Measurements from ENCODE around the gene SIVA1. TPM values are rescaled to one million over a fixed set of nuclear protein-coding genes. Genes with fewer than 3 reads are reported as not detected.

The SIVA1 gene
- total and polyA plus RNA-seq, 9 donors, result 2.4 to 385 (median 91.6) TPM

DNA sequence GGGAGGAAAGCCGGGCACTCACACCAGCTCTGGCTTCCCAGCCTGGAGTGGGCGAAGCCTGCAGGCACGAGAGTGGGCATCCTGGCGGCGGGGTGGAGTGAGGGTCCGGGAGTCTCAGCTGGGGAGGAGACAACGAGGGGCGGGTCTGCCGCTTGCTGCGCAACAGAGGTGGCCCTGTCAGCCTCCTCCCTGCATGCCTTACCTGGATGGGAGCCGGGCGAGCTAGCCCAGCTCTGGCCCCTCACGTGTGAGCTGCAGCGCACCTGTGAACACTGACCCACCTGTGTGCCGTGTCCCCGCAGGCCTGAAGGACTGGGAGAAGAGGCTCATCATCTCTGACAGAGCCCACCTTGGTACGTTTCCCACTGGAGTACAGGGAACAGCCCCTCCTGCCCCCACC lies 13.9 kb upstream of the SIVA1 start:
- Histone ChIP-seq H3K4me3 (no peak overlapping the region), H3K27me3 (no peaks in the 10 kb centered on the region), H3K27ac (no peak overlapping the region), H3K4me1 (ENCODE audit: insufficient read depth) (no peaks in the 10 kb centered on the region), H3K36me3 (no peaks in the 10 kb centered on the region), H3K9me3 (no peaks in the 10 kb centered on the region)
- 92 to 97% (median 94%) methylated on average over 17 of the region's 17 CpGs for WGBS, 3 donors
- DNase-seq, result no peak
- intact Hi-C loops (cut with DNase I), result no loop called here
- no peak for TF ChIP-seq POLR2A (IDR thresholded peaks at IDR 0.05)
- TF ChIP-seq, protein P1, sequence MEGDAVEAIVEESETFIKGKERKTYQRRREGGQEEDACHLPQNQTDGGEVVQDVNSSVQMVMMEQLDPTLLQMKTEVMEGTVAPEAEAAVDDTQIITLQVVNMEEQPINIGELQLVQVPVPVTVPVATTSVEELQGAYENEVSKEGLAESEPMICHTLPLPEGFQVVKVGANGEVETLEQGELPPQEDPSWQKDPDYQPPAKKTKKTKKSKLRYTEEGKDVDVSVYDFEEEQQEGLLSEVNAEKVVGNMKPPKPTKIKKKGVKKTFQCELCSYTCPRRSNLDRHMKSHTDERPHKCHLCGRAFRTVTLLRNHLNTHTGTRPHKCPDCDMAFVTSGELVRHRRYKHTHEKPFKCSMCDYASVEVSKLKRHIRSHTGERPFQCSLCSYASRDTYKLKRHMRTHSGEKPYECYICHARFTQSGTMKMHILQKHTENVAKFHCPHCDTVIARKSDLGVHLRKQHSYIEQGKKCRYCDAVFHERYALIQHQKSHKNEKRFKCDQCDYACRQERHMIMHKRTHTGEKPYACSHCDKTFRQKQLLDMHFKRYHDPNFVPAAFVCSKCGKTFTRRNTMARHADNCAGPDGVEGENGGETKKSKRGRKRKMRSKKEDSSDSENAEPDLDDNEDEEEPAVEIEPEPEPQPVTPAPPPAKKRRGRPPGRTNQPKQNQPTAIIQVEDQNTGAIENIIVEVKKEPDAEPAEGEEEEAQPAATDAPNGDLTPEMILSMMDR (IDR thresholded peaks at IDR 0.05), result no peak
- TF ChIP-seq EP300 (IDR thresholded peaks at IDR 0.05), result no peak

DNA sequence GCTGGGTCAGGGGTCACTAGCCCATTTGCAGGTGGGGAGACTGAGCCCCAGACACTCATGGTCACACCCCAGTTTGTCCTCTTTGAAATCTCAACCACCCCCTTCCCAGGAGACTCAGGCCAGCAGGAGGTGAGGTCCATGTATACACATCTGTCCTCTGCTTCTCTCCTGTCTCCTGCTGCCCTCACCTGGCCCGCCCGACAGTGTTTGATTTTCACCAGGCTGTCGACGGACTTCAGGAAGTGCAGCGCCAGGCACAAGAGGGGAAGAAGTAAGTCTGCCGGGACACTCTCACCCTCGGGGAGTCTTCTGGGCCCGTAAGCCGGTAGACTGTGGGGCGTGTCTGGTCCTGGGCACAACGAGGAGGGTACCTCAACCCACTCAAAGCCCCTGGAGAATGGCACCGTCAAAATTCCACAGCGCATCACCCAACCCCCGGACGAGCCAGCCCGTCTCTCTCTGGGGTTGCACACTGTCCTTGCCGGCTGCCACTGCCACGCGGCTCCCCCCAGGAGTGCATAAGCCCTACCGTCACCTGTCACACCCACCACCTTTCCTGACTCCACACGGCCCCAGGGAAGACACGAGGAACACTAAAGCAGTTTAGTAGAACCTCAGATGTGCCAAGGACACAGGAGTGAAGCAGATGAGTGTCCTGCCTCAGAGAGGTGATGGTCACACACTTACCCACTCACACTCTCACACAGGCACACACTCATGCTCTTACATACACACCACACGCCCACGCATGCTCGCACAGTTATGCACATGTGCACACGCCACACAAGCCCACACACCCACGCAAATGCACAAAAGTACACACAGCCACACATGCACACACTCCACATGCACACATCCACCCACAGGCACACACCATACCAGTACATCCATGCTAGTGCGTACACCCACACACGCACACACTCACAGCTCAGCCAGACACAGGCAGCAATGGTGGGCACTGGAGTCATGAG lies 13.1 kb upstream of the SIVA1 start:
- Histone ChIP-seq H3K36me3 (no peaks in the 10 kb centered on the region), H3K27ac (no peak overlapping the region), H3K4me3 (no peak overlapping the region), H3K4me1 (ENCODE audit: insufficient read depth) (no peaks in the 10 kb centered on the region), H3K9me3 (no peaks in the 10 kb centered on the region), H3K27me3 (no peaks in the 10 kb centered on the region)
- TF ChIP-seq, protein P1 (IDR thresholded peaks at IDR 0.05), result no peak
- no peak for TF ChIP-seq POLR2A (IDR thresholded peaks at IDR 0.05)
- no peak for TF ChIP-seq EP300 (IDR thresholded peaks at IDR 0.05)
- intact Hi-C loops (cut with DNase I), result no loop called here
- DNase-seq, result no peak
- WGBS, 3 donors, result 86 to 91% (median 87%) methylated on average over 29 of the region's 29 CpGs

DNA sequence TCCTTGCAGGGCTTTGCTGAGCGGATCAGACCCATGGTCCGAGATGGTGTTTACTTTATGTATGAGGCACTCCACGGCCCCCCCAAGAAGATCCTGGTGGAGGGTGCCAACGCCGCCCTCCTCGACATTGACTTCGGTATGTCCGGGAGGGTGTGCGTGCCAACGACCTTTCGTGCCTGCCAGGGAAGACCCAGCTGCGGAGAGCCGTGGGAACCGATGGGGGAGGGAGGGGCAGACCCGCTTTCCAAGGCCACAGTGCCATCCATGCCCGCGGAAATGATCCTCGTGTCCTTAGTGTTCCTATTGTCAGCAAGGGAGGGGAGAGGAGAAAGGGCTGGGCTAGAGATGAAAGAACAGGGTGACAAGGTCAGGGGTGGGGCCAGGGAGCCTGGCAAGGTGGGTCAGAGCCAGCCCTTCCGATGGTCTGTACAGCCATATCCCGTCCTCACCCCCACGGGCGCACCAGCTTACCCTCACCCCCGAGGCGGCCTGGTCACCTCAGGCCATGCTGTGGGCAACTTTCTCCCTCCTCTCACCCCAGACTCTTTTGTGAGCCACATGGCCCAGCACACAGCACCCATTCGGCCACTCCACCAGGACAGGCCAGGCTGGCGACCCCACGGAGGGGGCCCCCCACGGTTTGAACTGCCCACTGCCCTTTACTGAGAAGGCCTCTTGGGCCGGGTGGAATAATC lies 11.7 kb upstream of the SIVA1 start:
- H3K36me3 ChIP-seq, result no peaks in the 10 kb centered on the region
- no peak overlapping the region for H3K27ac ChIP-seq
- intact Hi-C loops (cut with DNase I), result no loop called here
- no peaks in the 10 kb centered on the region for H3K4me1 ChIP-seq (ENCODE audit: insufficient read depth)
- no peak overlapping the region for H3K4me3 ChIP-seq
- TF ChIP-seq EP300 (IDR thresholded peaks at IDR 0.05) (no peak), POLR2A (IDR thresholded peaks at IDR 0.05) (no peak)
- TF ChIP-seq, protein P1 (IDR thresholded peaks at IDR 0.05), result no peak
- DNase-seq, result no peak
- 84 to 88% (median 88%) methylated on average over 29 of the region's 29 CpGs for WGBS, 3 donors
- H3K27me3 ChIP-seq, result no peaks in the 10 kb centered on the region
- no peaks in the 10 kb centered on the region for H3K9me3 ChIP-seq

DNA sequence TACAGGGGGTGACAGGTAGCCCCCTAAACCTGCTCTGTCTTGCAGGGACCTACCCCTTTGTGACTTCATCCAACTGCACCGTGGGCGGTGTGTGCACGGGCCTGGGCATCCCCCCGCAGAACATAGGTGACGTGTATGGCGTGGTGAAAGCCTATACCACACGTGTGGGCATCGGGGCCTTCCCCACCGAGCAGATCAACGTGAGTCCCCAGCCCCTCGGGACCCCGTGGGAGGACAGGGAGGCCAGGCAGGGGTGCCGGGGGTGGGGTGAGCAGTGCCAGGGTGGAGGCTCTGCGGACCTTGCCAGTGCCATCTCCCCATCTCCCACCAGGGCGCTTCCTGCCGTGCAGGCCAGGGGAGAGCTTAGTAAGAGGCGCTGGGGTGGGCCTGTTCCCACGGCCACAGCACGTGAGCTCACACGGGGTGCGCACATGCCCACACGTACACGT lies 11.1 kb upstream of the SIVA1 start:
- Histone ChIP-seq H3K4me1 (ENCODE audit: insufficient read depth) (no peaks in the 10 kb centered on the region), H3K27ac (no peak overlapping the region), H3K9me3 (no peaks in the 10 kb centered on the region), H3K27me3 (no peaks in the 10 kb centered on the region), H3K36me3 (no peaks in the 10 kb centered on the region), H3K4me3 (no peak overlapping the region)
- intact Hi-C loops (cut with DNase I), result no loop called here
- TF ChIP-seq, protein P1 (IDR thresholded peaks at IDR 0.05), result no peak
- TF ChIP-seq POLR2A (IDR thresholded peaks at IDR 0.05) (no peak), EP300 (IDR thresholded peaks at IDR 0.05) (no peak)
- 88 to 93% (median 90%) methylated on average over 23 of the region's 23 CpGs for WGBS, 3 donors
- no peak for DNase-seq
